ENCODE data around the gene CPXM2. TPM values are rescaled to one million over a fixed set of nuclear protein-coding genes. Genes with fewer than 3 reads are reported as not detected.
A peak's percentile ranks its signal among the peaks of the same experiment; 100 is the strongest.

The CPXM2 gene
- total RNA-seq, 1 experiment from 2014 or later: 0.12 TPM

DNA sequence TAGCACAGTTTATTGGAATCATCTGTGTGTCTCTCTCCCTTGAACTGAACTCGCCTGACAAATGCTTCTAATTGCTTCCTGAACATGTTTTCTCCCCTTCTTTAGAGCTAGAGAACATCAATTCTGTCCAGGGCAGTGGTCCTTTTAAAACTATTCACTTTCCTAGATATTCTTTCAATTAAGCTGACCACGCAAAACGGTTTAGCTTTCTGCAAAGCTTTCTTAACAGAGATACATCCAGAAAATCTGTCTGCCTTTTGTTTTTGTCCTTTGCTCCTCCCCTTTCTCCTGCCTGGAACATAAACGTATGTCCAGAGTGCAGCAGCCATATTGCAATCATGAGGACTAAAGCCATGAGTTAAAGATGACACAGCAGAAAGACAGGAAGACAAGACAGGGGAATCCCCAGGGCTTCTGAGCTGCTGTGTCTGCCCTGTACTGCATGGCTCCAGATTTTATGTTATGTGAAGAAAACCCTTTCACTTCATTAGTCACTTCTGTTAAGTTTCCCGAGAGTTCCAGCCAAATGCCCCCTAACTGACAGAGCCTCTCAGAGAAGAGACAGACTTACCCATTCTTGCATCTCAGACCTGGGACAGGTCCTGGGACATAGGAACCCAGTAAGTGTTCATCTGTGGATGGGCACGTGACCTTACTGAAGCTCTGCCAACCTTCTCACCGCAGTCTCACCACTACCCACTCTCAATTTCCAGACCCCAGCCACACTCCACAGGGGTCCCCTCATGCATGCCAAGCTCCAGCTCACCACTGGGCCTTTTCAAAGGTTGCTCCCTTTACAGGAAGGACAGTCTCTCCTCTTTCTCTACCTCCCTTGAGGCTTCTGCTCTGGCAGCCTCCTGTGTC is 35.0 kb upstream of the CPXM2 start:
- Histone ChIP-seq H3K4me2 (ENCODE audit: low read length) (no peak overlapping the region), H4K20me1 (ENCODE audit: insufficient read depth) (no peaks in the 10 kb centered on the region), H3K9me2 (ENCODE audit: insufficient read depth) (no peaks in the 10 kb centered on the region), H2AFZ (ENCODE audit: low read depth, low read length, poor library complexity, severe bottlenecking) (no peak overlapping the region), H3K36me3 (ENCODE audit: control insufficient read depth in 1 of 2, insufficient read depth in 2 of 2, low read length in 2 of 2) (no peaks in the 10 kb centered on the region), H3K4me3 (replicated peaks in 1 of 2; ENCODE audit: low read depth in 1 of 2, low read length in 2 of 2) (no peak overlapping the region), H3K79me2 (ENCODE audit: insufficient read depth, low read length) (no peaks in the 10 kb centered on the region), H3K27ac (ENCODE audit: low read depth, low read length) (no peak overlapping the region), H3K9ac (ENCODE audit: low read length) (no peak overlapping the region), H3K4me1 (ENCODE audit: control insufficient read depth in 1 of 2, insufficient read depth in 2 of 2, low read length in 2 of 2) (peaks cover 0 to 3% of the 10 kb centered on the region in 2 experiments; a peak in 1 of 4 replicates), H3K27me3 (ENCODE audit: insufficient read depth, low read length) (peaks cover 23% of the 10 kb centered on the region), H3K9me3 (ENCODE audit: control insufficient read depth in 1 of 2, insufficient read depth in 1 of 2, low read depth in 1 of 2, low read length in 2 of 2) (peaks cover 0 to 12% of the 10 kb centered on the region in 2 experiments; a peak in 2 of 4 replicates)
- ATAC-seq (peak; percentile 42), DNase-seq (ENCODE audit: low read depth, low spot score) (no peak)
- CTCF ChIA-PET: no interaction called here
- no TSS peak for BruUV-seq (replicated peaks)
- POLR2A ChIA-PET: no interaction called here
- RAD21 ChIA-PET (ENCODE audit: low non-redundant PET in 1 of 2, low total read pairs in 2 of 2, uncharacterized antibody in 2 of 2, unreplicated experiment in 2 of 2): no interaction called here
- intact Hi-C loops (cut with micrococcal nuclease): no loop called here
- peak; percentile 48 for TF ChIP-seq YY1 (IDR thresholded peaks at IDR 0.05; ENCODE audit: extremely low read depth, insufficient replicate concordance, low read depth, low read length)
- no peak for TF ChIP-seq EZH2phosphoT487 (IDR thresholded peaks at IDR 0.05; ENCODE audit: borderline replicate concordance)
- TF ChIP-seq CBX3 (IDR thresholded peaks at IDR 0.05; ENCODE audit: low read depth): no peak

DNA sequence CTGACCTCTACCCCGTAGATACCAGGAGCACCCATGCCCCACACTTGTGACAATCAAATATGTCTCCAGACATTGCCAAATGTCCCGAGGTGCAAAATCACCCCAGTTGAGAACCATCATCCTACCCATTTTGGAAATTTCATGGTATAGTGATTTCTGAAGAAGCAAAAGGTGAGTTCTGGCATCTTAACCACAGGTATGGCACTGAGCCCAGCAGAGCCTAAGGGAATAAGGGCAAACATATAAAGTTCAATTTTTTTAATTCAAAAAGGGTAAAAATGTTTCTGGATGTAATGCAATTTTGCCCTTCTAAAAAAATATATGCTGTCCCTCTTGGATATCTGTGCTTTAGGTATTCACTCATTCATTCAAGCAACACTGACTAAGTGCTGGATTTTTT is 30.5 kb upstream of the CPXM2 start:
- no TSS peak for BruUV-seq (replicated peaks)
- RAD21 ChIA-PET (ENCODE audit: low non-redundant PET in 1 of 2, low total read pairs in 2 of 2, uncharacterized antibody in 2 of 2, unreplicated experiment in 2 of 2): no interaction called here

More for the DNA sequence above, 30.5 kb upstream of the CPXM2 start:
- no peaks in the 10 kb centered on the region for H3K79me2 ChIP-seq (ENCODE audit: insufficient read depth, low read length)
- POLR2A ChIA-PET: no interaction called here
- H3K9me2 ChIP-seq (ENCODE audit: insufficient read depth): no peaks in the 10 kb centered on the region
- no peaks in the 10 kb centered on the region for H4K20me1 ChIP-seq (ENCODE audit: insufficient read depth)
- H3K4me3 ChIP-seq (replicated peaks in 1 of 2; ENCODE audit: low read depth in 1 of 2, low read length in 2 of 2): no peak overlapping the region
- intact Hi-C loops (cut with micrococcal nuclease): no loop called here
- CTCF ChIA-PET: no interaction called here
- ATAC-seq: no peak
- no peak overlapping the region for H3K9ac ChIP-seq (ENCODE audit: low read length)
- TF ChIP-seq JUND (IDR thresholded peaks at IDR 0.05) (no peak), SIN3A (IDR thresholded peaks at IDR 0.05; ENCODE audit: low read depth) (no peak), EZH2 (IDR thresholded peaks at IDR 0.05) (no peak), ZFX (IDR thresholded peaks at IDR 0.05) (no peak), FOSL1 (IDR thresholded peaks at IDR 0.05; ENCODE audit: low read depth) (no peak), POLR2AphosphoS5 (IDR thresholded peaks at IDR 0.05; ENCODE audit: low read depth, low read length) (no peak), CEBPB (IDR thresholded peaks at IDR 0.05; ENCODE audit: low read depth) (no peak), POLR2A (IDR thresholded peaks at IDR 0.05; ENCODE audit: borderline replicate concordance, extremely low read depth, insufficient read depth, insufficient read length) (no peak), SRF (IDR thresholded peaks at IDR 0.05; ENCODE audit: low read depth) (no peak), CBX3 (IDR thresholded peaks at IDR 0.05; ENCODE audit: low read depth) (no peak), TCF7L2 (IDR thresholded peaks at IDR 0.05; ENCODE audit: borderline replicate concordance, extremely low read depth, insufficient read depth, insufficient read length) (no peak), SP1 (IDR thresholded peaks at IDR 0.05; ENCODE audit: low read depth) (no peak)
- TF ChIP-seq, protein P1, sequence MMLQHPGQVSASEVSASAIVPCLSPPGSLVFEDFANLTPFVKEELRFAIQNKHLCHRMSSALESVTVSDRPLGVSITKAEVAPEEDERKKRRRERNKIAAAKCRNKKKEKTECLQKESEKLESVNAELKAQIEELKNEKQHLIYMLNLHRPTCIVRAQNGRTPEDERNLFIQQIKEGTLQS (IDR thresholded peaks at IDR 0.05): no peak
- H3K4me2 ChIP-seq (ENCODE audit: low read length): no peak overlapping the region
- no peak for DNase-seq (ENCODE audit: low read depth, low spot score)
- H3K36me3 ChIP-seq (ENCODE audit: control insufficient read depth in 1 of 2, insufficient read depth in 2 of 2, low read length in 2 of 2): no peaks in the 10 kb centered on the region
- peaks cover 0 to 3% of the 10 kb centered on the region in 2 experiments; a peak in 1 of 4 replicates for H3K4me1 ChIP-seq (ENCODE audit: control insufficient read depth in 1 of 2, insufficient read depth in 2 of 2, low read length in 2 of 2)
- H3K27me3 ChIP-seq (ENCODE audit: insufficient read depth, low read length): peaks cover 51% of the 10 kb centered on the region
- H3K27ac ChIP-seq (ENCODE audit: low read depth, low read length): no peak overlapping the region
- no peak overlapping the region for H2AFZ ChIP-seq (ENCODE audit: low read depth, low read length, poor library complexity, severe bottlenecking)
- H3K9me3 ChIP-seq (ENCODE audit: control insufficient read depth in 1 of 2, insufficient read depth in 1 of 2, low read depth in 1 of 2, low read length in 2 of 2): peaks cover 0 to 6% of the 10 kb centered on the region in 2 experiments; a peak in 1 of 4 replicates

Data from HCT116 (cell line).